K562 (cell line): ENCODE data around the gene USP20. TPM values are rescaled to one million over a fixed set of nuclear protein-coding genes. Genes with fewer than 3 reads are reported as not detected.

Source experiments
- ATF1 ChIP-seq, 2 experiments: fragments of 450-650 bp in 1 of 2; IDR thresholded peaks; 2 replicates each; pipeline ENCODE4 v1.6.1; 2016; ENCODE audit warnings: missing compliant biosample characterization in 1 of 2, missing genetic modification characterization in 1 of 2
- GMEB1 ChIP-seq: fragments of 250-450 bp; sonication (Bioruptor Pico); IDR thresholded peaks from 2 replicates; pipeline ENCODE4 v1.4.0; 2020; ENCODE audit warnings: mild to moderate bottlenecking
- HNRNPK ChIP-seq: fragments of 200-400 bp; formaldehyde crosslinking; IDR thresholded peaks from one replicate; pipeline ENCODE4 v1.6.1; 2018; ENCODE audit warnings: mild to moderate bottlenecking, low read depth, low read length; ENCODE audit not compliant: poor library complexity, severe bottlenecking
- NFXL1 ChIP-seq: fragments of 450-650 bp; formaldehyde crosslinking; IDR thresholded peaks from 2 replicates; pipeline ENCODE4 v1.4.0; 2021; ENCODE audit warnings: mild to moderate bottlenecking
- PPARD ChIP-seq: fragments of 250-450 bp; sonication (Bioruptor Pico); IDR thresholded peaks from 2 replicates; pipeline ENCODE4 v1.8.0; 2022; ENCODE audit warnings: inconsistent platforms, mild to moderate bottlenecking, moderate library complexity
- WHSC1 ChIP-seq: IDR thresholded peaks from one replicate; pipeline ENCODE4 v1.6.1; 2012; ENCODE audit warnings: low read length, control low read depth, inconsistent platforms
- XRCC5 ChIP-seq: fragments of 200-400 bp; formaldehyde crosslinking; IDR thresholded peaks from 2 replicates; pipeline ENCODE4 v1.6.1; 2017; ENCODE audit warnings: low read depth, mild to moderate bottlenecking, low read length
- ZC3H4 ChIP-seq: sonication (generic); formaldehyde crosslinking; IDR thresholded peaks from 2 replicates; pipeline ENCODE4 v1.9.0; 2021; ENCODE audit warnings: missing genetic modification reagents, borderline replicate concordance
- ZNF24 ChIP-seq: fragments of 450-650 bp; IDR thresholded peaks from 2 replicates; pipeline ENCODE4 v1.6.1; 2016
- polyA plus RNA-seq, 8 experiments: library from polyadenylated mRNA; depleted of rRNA in 4 of 8; stranded (reverse) in 5 of 8; unstranded in 3 of 8; fragments of >200 nt; fragmentation: Nextera tagmentation in 2 of 8; fragmentation: Illumina TruSeq in 1 of 8; extraction: Ambion mirVana in 2 of 8; extraction: Trizol in 1 of 8; gene quantifications; 2 replicates each; pipeline versions ENCODE4 v1.2.1 to v1.2.3, GENCODE V29; 2011 to 2014; ENCODE audit warnings: inconsistent platforms in 1 of 8, missing spikeins in 1 of 8
- total RNA-seq, 7 experiments: library from RNA; depleted of rRNA in 6 of 7; stranded (reverse); fragments of >200 nt in 6 of 7; fragmentation: Illumina TruSeq in 2 of 7; extraction: Trizol in 2 of 7; gene quantifications; 2 replicates each; pipeline versions ENCODE4 v1.2.1 to v1.2.3, GENCODE V29; 2011 to 2021; ENCODE audit warnings: low replicate concordance in 1 of 7
- TF ChIP-seq, protein P1 (sequence below): fragments of 450-650 bp; IDR thresholded peaks from 2 replicates; pipeline ENCODE4 v1.6.1; 2016; ENCODE audit warnings: missing biosample characterization, missing genetic modification characterization
- TF ChIP-seq, protein P2 (sequence below): conservative IDR thresholded peaks from 2 replicates; pipeline ENCODE4 v1.6.1; 2011; ENCODE audit warnings: low read depth, mild to moderate bottlenecking, low read length; ENCODE audit not compliant: control insufficient read depth
- TF ChIP-seq, protein P3 (sequence below): fragments of 450-650 bp; IDR thresholded peaks from 2 replicates; pipeline ENCODE4 v1.6.1; 2016; ENCODE audit warnings: low read depth, mild to moderate bottlenecking, moderate library complexity
- TF ChIP-seq, protein P4 (sequence below): sonication (generic); formaldehyde crosslinking; IDR thresholded peaks from 2 replicates; pipeline ENCODE4 v1.8.0; 2023; ENCODE audit warnings: mild to moderate bottlenecking, missing genetic modification reagents

Gene USP20
- total and polyA plus RNA-seq, 9 of the 15 experiments (the other 6 are each of a cell fraction or from before 2014, with no cell fraction given): 1.9 to 136 (median 49.1) TPM

- TF ChIP-seq NFXL1 (CRISPR knock-in tag) (no peak), WHSC1 (no peak), ZNF24 (no peak), PPARD (CRISPR knock-in tag) (no peak), GMEB1 (CRISPR knock-in tag) (peak; percentile 41), HNRNPK (no peak), ATF1 (CRISPR knock-in tag; IDR thresholded peaks at IDR 0.05) (peak; percentile 22; the same call in 1 of the 2 replicates), ATF1 (tag; IDR thresholded peaks at IDR 0.05) (peak; percentile 97), ZC3H4 (no peak; the same call in 1 of the 2 replicates), XRCC5 (0 out of 2 replicates have a peak, but pooled peaks have one; percentile 20)
- TF ChIP-seq, protein P1, sequence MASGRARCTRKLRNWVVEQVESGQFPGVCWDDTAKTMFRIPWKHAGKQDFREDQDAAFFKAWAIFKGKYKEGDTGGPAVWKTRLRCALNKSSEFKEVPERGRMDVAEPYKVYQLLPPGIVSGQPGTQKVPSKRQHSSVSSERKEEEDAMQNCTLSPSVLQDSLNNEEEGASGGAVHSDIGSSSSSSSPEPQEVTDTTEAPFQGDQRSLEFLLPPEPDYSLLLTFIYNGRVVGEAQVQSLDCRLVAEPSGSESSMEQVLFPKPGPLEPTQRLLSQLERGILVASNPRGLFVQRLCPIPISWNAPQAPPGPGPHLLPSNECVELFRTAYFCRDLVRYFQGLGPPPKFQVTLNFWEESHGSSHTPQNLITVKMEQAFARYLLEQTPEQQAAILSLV (tag): no peak
- TF ChIP-seq, protein P2, sequence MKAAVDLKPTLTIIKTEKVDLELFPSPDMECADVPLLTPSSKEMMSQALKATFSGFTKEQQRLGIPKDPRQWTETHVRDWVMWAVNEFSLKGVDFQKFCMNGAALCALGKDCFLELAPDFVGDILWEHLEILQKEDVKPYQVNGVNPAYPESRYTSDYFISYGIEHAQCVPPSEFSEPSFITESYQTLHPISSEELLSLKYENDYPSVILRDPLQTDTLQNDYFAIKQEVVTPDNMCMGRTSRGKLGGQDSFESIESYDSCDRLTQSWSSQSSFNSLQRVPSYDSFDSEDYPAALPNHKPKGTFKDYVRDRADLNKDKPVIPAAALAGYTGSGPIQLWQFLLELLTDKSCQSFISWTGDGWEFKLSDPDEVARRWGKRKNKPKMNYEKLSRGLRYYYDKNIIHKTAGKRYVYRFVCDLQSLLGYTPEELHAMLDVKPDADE: peak; percentile 96
- TF ChIP-seq, protein P3, sequence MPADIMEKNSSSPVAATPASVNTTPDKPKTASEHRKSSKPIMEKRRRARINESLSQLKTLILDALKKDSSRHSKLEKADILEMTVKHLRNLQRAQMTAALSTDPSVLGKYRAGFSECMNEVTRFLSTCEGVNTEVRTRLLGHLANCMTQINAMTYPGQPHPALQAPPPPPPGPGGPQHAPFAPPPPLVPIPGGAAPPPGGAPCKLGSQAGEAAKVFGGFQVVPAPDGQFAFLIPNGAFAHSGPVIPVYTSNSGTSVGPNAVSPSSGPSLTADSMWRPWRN: peak; percentile 5; the same call in 1 of the 2 replicates
- TF ChIP-seq, protein P4, sequence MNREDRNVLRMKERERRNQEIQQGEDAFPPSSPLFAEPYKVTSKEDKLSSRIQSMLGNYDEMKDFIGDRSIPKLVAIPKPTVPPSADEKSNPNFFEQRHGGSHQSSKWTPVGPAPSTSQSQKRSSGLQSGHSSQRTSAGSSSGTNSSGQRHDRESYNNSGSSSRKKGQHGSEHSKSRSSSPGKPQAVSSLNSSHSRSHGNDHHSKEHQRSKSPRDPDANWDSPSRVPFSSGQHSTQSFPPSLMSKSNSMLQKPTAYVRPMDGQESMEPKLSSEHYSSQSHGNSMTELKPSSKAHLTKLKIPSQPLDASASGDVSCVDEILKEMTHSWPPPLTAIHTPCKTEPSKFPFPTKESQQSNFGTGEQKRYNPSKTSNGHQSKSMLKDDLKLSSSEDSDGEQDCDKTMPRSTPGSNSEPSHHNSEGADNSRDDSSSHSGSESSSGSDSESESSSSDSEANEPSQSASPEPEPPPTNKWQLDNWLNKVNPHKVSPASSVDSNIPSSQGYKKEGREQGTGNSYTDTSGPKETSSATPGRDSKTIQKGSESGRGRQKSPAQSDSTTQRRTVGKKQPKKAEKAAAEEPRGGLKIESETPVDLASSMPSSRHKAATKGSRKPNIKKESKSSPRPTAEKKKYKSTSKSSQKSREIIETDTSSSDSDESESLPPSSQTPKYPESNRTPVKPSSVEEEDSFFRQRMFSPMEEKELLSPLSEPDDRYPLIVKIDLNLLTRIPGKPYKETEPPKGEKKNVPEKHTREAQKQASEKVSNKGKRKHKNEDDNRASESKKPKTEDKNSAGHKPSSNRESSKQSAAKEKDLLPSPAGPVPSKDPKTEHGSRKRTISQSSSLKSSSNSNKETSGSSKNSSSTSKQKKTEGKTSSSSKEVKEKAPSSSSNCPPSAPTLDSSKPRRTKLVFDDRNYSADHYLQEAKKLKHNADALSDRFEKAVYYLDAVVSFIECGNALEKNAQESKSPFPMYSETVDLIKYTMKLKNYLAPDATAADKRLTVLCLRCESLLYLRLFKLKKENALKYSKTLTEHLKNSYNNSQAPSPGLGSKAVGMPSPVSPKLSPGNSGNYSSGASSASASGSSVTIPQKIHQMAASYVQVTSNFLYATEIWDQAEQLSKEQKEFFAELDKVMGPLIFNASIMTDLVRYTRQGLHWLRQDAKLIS (CRISPR knock-in tag): no peak
Measured at GRCh38 chr9:129802833-129803675, 32.2 kb upstream of the USP20 start, which contains the start of gene TOR1B (continued).
